Lung (tissue), 12 donors: ENCODE results near the gene LRRC38. TPM values are rescaled to one million over a fixed set of nuclear protein-coding genes. Genes with fewer than 3 reads are reported as not detected.

Experiments used
- ATAC-seq: fragments of 200-7000 bp; cut with Tn5 transposase; one replicate; pipeline ENCODE4 v1.9.1; 2020; ENCODE audit warnings: moderate number of reproducible peaks; ENCODE audit not compliant: insufficient read depth, low FRiP score
- DNase-seq, 3 donors: peaks; one replicate each; pipeline ENCODE4 v3.0.0-alpha.2; 2013 to 2017
- H3K27ac ChIP-seq, 2 donors: one replicate each; pipeline ENCODE4 v1.5.1; 2013; ENCODE audit warnings: mild to moderate bottlenecking in 2 of 2, moderate library complexity in 2 of 2, control low read depth in 1 of 2, inconsistent platforms in 1 of 2, low read depth in 1 of 2, low read length in 1 of 2
- H3K27me3 ChIP-seq, 3 donors: one replicate each; pipeline ENCODE4 v1.5.1; 2013; ENCODE audit warnings: low read length in 2 of 3; ENCODE audit not compliant: control insufficient read depth in 3 of 3, insufficient read depth in 3 of 3
- H3K36me3 ChIP-seq, 4 donors: one replicate each; pipeline ENCODE4 v1.5.1; 2013; ENCODE audit warnings: low read length in 4 of 4, mild to moderate bottlenecking in 1 of 4, moderate library complexity in 1 of 4; ENCODE audit not compliant: control insufficient read depth in 4 of 4, insufficient read depth in 4 of 4
- H3K4me1 ChIP-seq, 5 donors: one replicate each; pipeline ENCODE4 v1.5.1; 2013; ENCODE audit warnings: low read length in 5 of 5, mild to moderate bottlenecking in 2 of 5, moderate library complexity in 1 of 5; ENCODE audit not compliant: control insufficient read depth in 5 of 5, insufficient read depth in 5 of 5
- H3K4me3 ChIP-seq: one replicate; pipeline ENCODE4 v1.5.1; 2013; ENCODE audit warnings: mild to moderate bottlenecking, control low read depth, moderate library complexity
- H3K9ac ChIP-seq, 2 donors: one replicate each; pipeline ENCODE4 v1.5.1; 2013; ENCODE audit warnings: low read length in 2 of 2, control low read depth in 1 of 2; ENCODE audit not compliant: insufficient read depth in 1 of 2
- H3K9me3 ChIP-seq, 4 donors: one replicate each; pipeline ENCODE4 v1.5.1; 2013; ENCODE audit warnings: low read length in 3 of 4, mild to moderate bottlenecking in 1 of 4, moderate library complexity in 1 of 4; ENCODE audit not compliant: control insufficient read depth in 4 of 4, insufficient read depth in 3 of 4
- WGBS, 2 donors: extraction: QIAGEN DNeasy Blood & Tissue Kit; methylation state at CpG; one replicate each; pipeline ENCODE4 v1.1.7; 2013; 5-methylcytosine and 5-hydroxymethylcytosine counted together
- polyA plus RNA-seq, 2 donors: library from polyadenylated mRNA; stranded (reverse); fragments of 200-250 nt; gene quantifications; one replicate each; pipeline ENCODE4 v1.2.1, GENCODE V29; 2013
- total RNA-seq, 2 donors: library from RNA; depleted of rRNA in 1 of 2; stranded (reverse); fragments of >200 nt in 1 of 2; gene quantifications; one replicate each; pipeline ENCODE4 v1.2.1, GENCODE V29; 2014 to 2021
- TF ChIP-seq, protein P1 (sequence below): IDR thresholded peaks from 2 replicates; pipeline ENCODE4 v1.5.1; 2012; ENCODE audit warnings: mild to moderate bottlenecking; ENCODE audit errors: control extremely low read depth, extremely low read depth
- donor health status: control.
- donor health status: control.
- donor health status: Bipolar disorder and iron deficiency.
- donor health status: healthy.
- donor health status: DM: yes; HTN: yes; CAD: no.

Gene LRRC38
- total and polyA plus RNA-seq, 4 donors = 0.07 TPM; not detected in 3

- Histone ChIP-seq H3K9ac (no peak overlapping the region), H3K4me1 (peaks cover 0 to 3% (median 0%) of the 10 kb centered on the region in 5 donors), H3K9me3 (no peaks in the 10 kb centered on the region), H3K4me3 (no peak overlapping the region), H3K27me3 (no peaks in the 10 kb centered on the region), H3K27ac (peak overlapping the region in 1 of 2 donors; percentile 80), H3K36me3 (no peaks in the 10 kb centered on the region)
- 44 to 55% methylated on average over 20 of the region's 20 CpGs for WGBS, 2 donors
- DNase-seq = peak; percentile 78 to 82 (median 81)
- TF ChIP-seq, protein P1, sequence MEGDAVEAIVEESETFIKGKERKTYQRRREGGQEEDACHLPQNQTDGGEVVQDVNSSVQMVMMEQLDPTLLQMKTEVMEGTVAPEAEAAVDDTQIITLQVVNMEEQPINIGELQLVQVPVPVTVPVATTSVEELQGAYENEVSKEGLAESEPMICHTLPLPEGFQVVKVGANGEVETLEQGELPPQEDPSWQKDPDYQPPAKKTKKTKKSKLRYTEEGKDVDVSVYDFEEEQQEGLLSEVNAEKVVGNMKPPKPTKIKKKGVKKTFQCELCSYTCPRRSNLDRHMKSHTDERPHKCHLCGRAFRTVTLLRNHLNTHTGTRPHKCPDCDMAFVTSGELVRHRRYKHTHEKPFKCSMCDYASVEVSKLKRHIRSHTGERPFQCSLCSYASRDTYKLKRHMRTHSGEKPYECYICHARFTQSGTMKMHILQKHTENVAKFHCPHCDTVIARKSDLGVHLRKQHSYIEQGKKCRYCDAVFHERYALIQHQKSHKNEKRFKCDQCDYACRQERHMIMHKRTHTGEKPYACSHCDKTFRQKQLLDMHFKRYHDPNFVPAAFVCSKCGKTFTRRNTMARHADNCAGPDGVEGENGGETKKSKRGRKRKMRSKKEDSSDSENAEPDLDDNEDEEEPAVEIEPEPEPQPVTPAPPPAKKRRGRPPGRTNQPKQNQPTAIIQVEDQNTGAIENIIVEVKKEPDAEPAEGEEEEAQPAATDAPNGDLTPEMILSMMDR = peak; percentile 17
- ATAC-seq = peak; percentile 56
Observed at GRCh38 chr1:13543451-13544220, 29.8 kb upstream of the LRRC38 start.

DNA sequence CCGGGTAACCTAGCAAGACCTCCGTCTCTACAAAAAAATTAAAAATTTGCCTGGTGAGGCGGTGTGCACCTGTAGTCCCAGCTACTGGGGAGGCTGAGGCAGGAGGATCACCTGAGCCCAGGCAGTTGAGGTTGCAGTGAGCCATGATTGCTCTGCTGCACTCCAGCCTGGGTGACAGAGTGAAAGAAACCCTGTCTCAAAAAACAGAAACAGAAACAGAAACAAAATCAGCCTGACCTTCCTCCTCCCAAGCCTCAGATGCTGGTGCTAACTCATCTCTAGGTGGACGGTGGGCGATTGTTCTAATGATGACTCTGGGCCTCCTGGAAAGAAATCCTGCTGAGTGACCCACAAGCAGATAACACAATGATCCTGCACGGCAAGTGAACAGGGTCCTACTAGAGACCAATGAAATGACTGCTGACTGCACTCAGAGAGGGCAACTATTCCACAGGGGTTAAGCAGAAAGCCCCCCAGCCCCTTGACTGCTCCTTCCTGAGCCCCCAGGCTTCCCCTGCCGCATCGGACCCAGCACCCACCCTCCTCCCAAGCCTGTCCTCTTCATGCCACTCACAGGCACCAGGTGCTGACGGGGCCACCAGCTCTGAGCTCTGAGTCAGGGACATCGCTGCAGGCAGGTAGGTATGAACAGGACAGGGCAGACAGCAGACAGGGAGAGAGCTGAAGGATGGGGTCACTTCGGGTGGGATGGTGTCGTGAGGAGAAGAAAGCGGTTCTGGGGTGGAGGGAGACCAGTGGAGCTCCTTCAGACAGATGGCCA is 27.8 kb upstream of the LRRC38 start:
- Histone ChIP-seq H3K9me3 (no peaks in the 10 kb centered on the region), H3K4me1 (peaks cover 0 to 5% (median 0%) of the 10 kb centered on the region in 5 donors), H3K4me3 (no peak overlapping the region), H3K9ac (no peak overlapping the region), H3K36me3 (no peaks in the 10 kb centered on the region), H3K27ac (peak overlapping the region in 1 of 2 donors; percentile 64), H3K27me3 (no peaks in the 10 kb centered on the region)
- TF ChIP-seq, protein P1 = no peak
- 90% methylated on average over 13 of the region's 13 CpGs for whole genome bisulfite sequencing, 2 donors
- DNase-seq = no peak
- no peak for ATAC-seq

DNA sequence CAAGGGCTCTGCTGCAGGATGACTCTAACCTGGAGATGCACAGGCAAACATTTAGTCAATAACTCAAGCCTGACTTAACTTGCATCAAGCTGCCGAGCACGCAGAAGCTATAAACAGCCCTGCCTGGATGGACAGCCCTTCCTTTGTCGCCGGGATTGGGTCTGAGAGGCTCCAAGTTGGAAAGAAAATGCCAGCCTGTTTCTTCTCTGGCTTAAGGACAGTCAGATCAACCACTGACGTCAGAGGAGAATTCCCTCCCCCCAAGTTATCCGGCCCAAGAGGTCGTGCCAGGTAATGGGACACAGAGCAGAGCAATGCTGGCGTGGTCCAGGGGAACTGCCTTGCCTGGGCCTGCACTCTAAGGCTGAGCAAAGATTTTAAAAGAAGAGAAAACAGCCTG is 27.1 kb upstream of the LRRC38 start:
- H3K27ac ChIP-seq = peak overlapping the region in 1 of 2 donors; percentile 83
- no peak for DNase-seq
- no peak for ATAC-seq
- H3K27me3 ChIP-seq = no peaks in the 10 kb centered on the region
- peaks cover 0 to 5% (median 0%) of the 10 kb centered on the region in 5 donors for H3K4me1 ChIP-seq
- TF ChIP-seq, protein P1 = no peak
- H3K36me3 ChIP-seq = no peaks in the 10 kb centered on the region
- no peak overlapping the region for H3K4me3 ChIP-seq
- no peak overlapping the region for H3K9ac ChIP-seq
- whole genome bisulfite sequencing, 2 donors = 78 to 87% methylated on average over 8 of the region's 8 CpGs
- H3K9me3 ChIP-seq = no peaks in the 10 kb centered on the region
